WTC11 (cell line): Measurements from ENCODE around the gene PHTF2.

Source experiments
- ATF6 ChIP-seq: sonication (generic); formaldehyde crosslinking; IDR thresholded peaks from 2 replicates; pipeline ENCODE4 v1.8.1; 2023; ENCODE audit warnings: mild to moderate bottlenecking, missing genetic modification reagents
- CREB1 ChIP-seq: sonication (generic); formaldehyde crosslinking; IDR thresholded peaks from 2 replicates; pipeline ENCODE4 v1.8.0; 2023; ENCODE audit warnings: mild to moderate bottlenecking, missing genetic modification reagents
- CREM ChIP-seq: sonication (generic); formaldehyde crosslinking; IDR thresholded peaks from 2 replicates; pipeline ENCODE4 v1.8.1; 2022; ENCODE audit warnings: mild to moderate bottlenecking, missing genetic modification reagents, moderate library complexity
- E2F1 ChIP-seq: sonication (generic); formaldehyde crosslinking; IDR thresholded peaks from 2 replicates; pipeline ENCODE4 v1.8.0; 2022; ENCODE audit warnings: mild to moderate bottlenecking, missing genetic modification reagents
- FOXJ3 ChIP-seq: sonication (generic); formaldehyde crosslinking; IDR thresholded peaks from 2 replicates; pipeline ENCODE4 v1.9.0; 2021; ENCODE audit warnings: missing genetic modification reagents, mild to moderate bottlenecking, borderline replicate concordance
- FOXP4 ChIP-seq: sonication (generic); formaldehyde crosslinking; IDR thresholded peaks from 2 replicates; pipeline ENCODE4 v1.8.0; 2022; ENCODE audit warnings: mild to moderate bottlenecking, missing genetic modification reagents
- IRF1 ChIP-seq: sonication (generic); formaldehyde crosslinking; IDR thresholded peaks from 2 replicates; pipeline ENCODE4 v1.8.0; 2023; ENCODE audit warnings: missing genetic modification reagents
- NFATC4 ChIP-seq: fragments of 250-450 bp; sonication (Bioruptor Pico); IDR thresholded peaks from 2 replicates; pipeline ENCODE4 v1.9.0; 2021; ENCODE audit warnings: mild to moderate bottlenecking
- NFE2L1 ChIP-seq: sonication (generic); formaldehyde crosslinking; IDR thresholded peaks from 2 replicates; pipeline ENCODE4 v1.8.1; 2023; ENCODE audit warnings: missing genetic modification reagents
- SOX15 ChIP-seq: fragments of 250-450 bp; sonication (Bioruptor Pico); IDR thresholded peaks from 2 replicates; pipeline ENCODE4 v1.9.0; 2021; ENCODE audit warnings: mild to moderate bottlenecking
- SP1 ChIP-seq: sonication (generic); formaldehyde crosslinking; conservative IDR thresholded peaks from 2 replicates; pipeline ENCODE4 v1.8.1; 2022; ENCODE audit warnings: missing genetic modification reagents
- ZNF416 ChIP-seq: fragments of 250-450 bp; sonication (Bioruptor Pico); IDR thresholded peaks from 2 replicates; pipeline ENCODE4 v1.9.0; 2021; ENCODE audit warnings: mild to moderate bottlenecking, inconsistent platforms
- TF ChIP-seq, protein P1 (sequence below): fragments of 200-600 bp; IDR thresholded peaks from 2 replicates; pipeline ENCODE4 v1.8.0; 2022; ENCODE audit warnings: antibody characterized with exemption

GRCh38 chr7:77786018-77786417 is 12.6 kb upstream of the PHTF2 start:
- TF ChIP-seq, protein P1, sequence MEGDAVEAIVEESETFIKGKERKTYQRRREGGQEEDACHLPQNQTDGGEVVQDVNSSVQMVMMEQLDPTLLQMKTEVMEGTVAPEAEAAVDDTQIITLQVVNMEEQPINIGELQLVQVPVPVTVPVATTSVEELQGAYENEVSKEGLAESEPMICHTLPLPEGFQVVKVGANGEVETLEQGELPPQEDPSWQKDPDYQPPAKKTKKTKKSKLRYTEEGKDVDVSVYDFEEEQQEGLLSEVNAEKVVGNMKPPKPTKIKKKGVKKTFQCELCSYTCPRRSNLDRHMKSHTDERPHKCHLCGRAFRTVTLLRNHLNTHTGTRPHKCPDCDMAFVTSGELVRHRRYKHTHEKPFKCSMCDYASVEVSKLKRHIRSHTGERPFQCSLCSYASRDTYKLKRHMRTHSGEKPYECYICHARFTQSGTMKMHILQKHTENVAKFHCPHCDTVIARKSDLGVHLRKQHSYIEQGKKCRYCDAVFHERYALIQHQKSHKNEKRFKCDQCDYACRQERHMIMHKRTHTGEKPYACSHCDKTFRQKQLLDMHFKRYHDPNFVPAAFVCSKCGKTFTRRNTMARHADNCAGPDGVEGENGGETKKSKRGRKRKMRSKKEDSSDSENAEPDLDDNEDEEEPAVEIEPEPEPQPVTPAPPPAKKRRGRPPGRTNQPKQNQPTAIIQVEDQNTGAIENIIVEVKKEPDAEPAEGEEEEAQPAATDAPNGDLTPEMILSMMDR = no peak
- TF ChIP-seq ATF6 (CRISPR knock-in tag) = no peak
- TF ChIP-seq FOXP4 (CRISPR knock-in tag) = no peak
- TF ChIP-seq CREB1 = no peak
- no peak for TF ChIP-seq SP1
- TF ChIP-seq ZNF416 = no peak
- no peak for TF ChIP-seq SOX15 (CRISPR knock-in tag)
- TF ChIP-seq NFE2L1 (CRISPR knock-in tag) = no peak
- no peak for TF ChIP-seq E2F1
- no peak for TF ChIP-seq FOXJ3 (CRISPR knock-in tag)
- TF ChIP-seq IRF1 (CRISPR knock-in tag) = no peak
- no peak for TF ChIP-seq CREM
- TF ChIP-seq NFATC4 (CRISPR knock-in tag) = no peak
